HepG2 (cell line): ENCODE data around the gene ZBTB21. TPM values are rescaled to one million over a fixed set of nuclear protein-coding genes. Genes with fewer than 3 reads are reported as not detected.
A peak's percentile ranks its signal among the peaks of the same experiment; 100 is the strongest.

ENCODE experiments used
- ATAC-seq: fragments of 200-7000 bp; cut with Tn5 transposase; 3 replicates; pipeline ENCODE4 v1.9.1; 2020; ENCODE audit warnings: mild to moderate bottlenecking, moderate library complexity
- BruUV-seq: library from RNA; stranded (reverse); fragments of 400-500 nt; replicated peaks from 2 replicates; lab custom pipeline; 2021; lab: Mats Ljungman, UMichigan
- CTCF ChIA-PET: fragments of 300-600 bp; formaldehyde crosslinking; extraction: SDS; loops from one replicate; lab custom pipeline; 2021; ENCODE audit warnings: low total read pairs, inconsistent platforms, low intra/inter-chr PET ratio; lab: Yijun Ruan, JAX
- POLR2A ChIA-PET: fragments of 350-600 bp; sonication (Branson Sonifier 250); formaldehyde crosslinking; loops from one replicate; lab custom pipeline; 2020; ENCODE audit warnings: antibody characterized with exemption, inconsistent platforms; lab: Yijun Ruan, JAX
- DNase-seq: peaks from one replicate; pipeline ENCODE4 v3.0.0-alpha.2; 2015; ENCODE audit warnings: low spot score
- FAIRE-seq: peaks from 3 replicates; lab custom pipeline; 2011; peaks lifted over from hg19 to GRCh38; lab: Jason Lieb, UNC
- H2AFZ ChIP-seq: one replicate; pipeline ENCODE4 v1.6.1; 2011; ENCODE audit warnings: low read length, inconsistent platforms
- H3K27ac ChIP-seq: fragments of 300-600 bp; 3 replicates; pipeline ENCODE4 v1.8.0; 2011; ENCODE audit warnings: mixed run types, mild to moderate bottlenecking, mixed read lengths, low read length, inconsistent platforms; ENCODE audit not compliant: insufficient read depth; ENCODE audit errors: extremely low read length
- H3K27me3 ChIP-seq, 2 experiments: fragments of 200-600 bp in 1 of 2; 2 replicates in 1 of 2; 3 replicates in 1 of 2; pipeline versions ENCODE4 v1.6.0 to v1.8.0; 2011; ENCODE audit warnings: low read length in 2 of 2, mild to moderate bottlenecking in 2 of 2, moderate library complexity in 2 of 2, inconsistent platforms in 1 of 2; ENCODE audit not compliant: insufficient read depth in 2 of 2, control insufficient read depth in 1 of 2
- H3K36me3 ChIP-seq, 2 experiments: fragments of 200-600 bp in 1 of 2; replicated peaks in 1 of 2; 2 replicates in 1 of 2; 3 replicates in 1 of 2; pipeline versions ENCODE4 v1.5.1 to v1.8.0; 2011; ENCODE audit warnings: low read length in 2 of 2, inconsistent platforms in 1 of 2; ENCODE audit not compliant: insufficient read depth in 2 of 2, control insufficient read depth in 1 of 2
- H3K4me1 ChIP-seq: 2 replicates; pipeline ENCODE4 v1.5.1; 2012; ENCODE audit warnings: low read length, inconsistent platforms; ENCODE audit not compliant: insufficient read depth
- H3K4me2 ChIP-seq: 2 replicates; pipeline ENCODE4 v1.6.0; 2011; ENCODE audit warnings: low read depth, low read length, inconsistent platforms
- H3K4me3 ChIP-seq, 3 experiments: fragments of 200-600 bp in 1 of 3; sonication (generic), shearing (Covaris generic) in 1 of 3; replicated peaks in 1 of 3; 2 replicates each; pipeline ENCODE4 v1.5.1; 2011 to 2016; ENCODE audit warnings: low read length in 3 of 3, inconsistent platforms in 2 of 3, low read depth in 2 of 3, mild to moderate bottlenecking in 2 of 3, control low read depth in 1 of 3, mixed read lengths in 1 of 3; ENCODE audit not compliant: insufficient read depth in 1 of 3
- H3K79me2 ChIP-seq: one replicate; pipeline ENCODE4 v1.6.1; 2011; ENCODE audit warnings: low read length, inconsistent platforms; ENCODE audit not compliant: insufficient read depth
- H3K9ac ChIP-seq: 2 replicates; pipeline ENCODE4 v1.6.0; 2011; ENCODE audit warnings: mild to moderate bottlenecking, low read depth, low read length, inconsistent platforms; ENCODE audit not compliant: insufficient read depth
- H3K9me3 ChIP-seq: 2 replicates; pipeline ENCODE4 v1.5.1; 2012; ENCODE audit warnings: mild to moderate bottlenecking, low read length
- H4K20me1 ChIP-seq: 2 replicates; pipeline ENCODE4 v1.6.0; 2011; ENCODE audit warnings: inconsistent platforms, mild to moderate bottlenecking, low read length, moderate library complexity; ENCODE audit not compliant: insufficient read depth
- CSRNP2 ChIP-seq: sonication (generic); formaldehyde crosslinking; conservative IDR thresholded peaks from 2 replicates; pipeline ENCODE4 v1.8.0; 2022; ENCODE audit warnings: low read depth, missing genetic modification reagents
- EP300 ChIP-seq, 3 experiments: sonication (generic) in 1 of 3; formaldehyde crosslinking in 1 of 3; IDR thresholded peaks; 2 replicates each; pipeline versions ENCODE4 v1.5.1 to v1.6.1; 2011 to 2020; ENCODE audit warnings: low read depth in 2 of 3, low read length in 2 of 3, borderline replicate concordance in 1 of 3, improper control_type of control experiment in 1 of 3, mild to moderate bottlenecking in 1 of 3, missing genetic modification reagents in 1 of 3, moderate library complexity in 1 of 3
- FOXK2 ChIP-seq: fragments of 450-650 bp; IDR thresholded peaks from 2 replicates; pipeline ENCODE4 v1.6.1; 2016
- NFE2L2 ChIP-seq: fragments of 150-350 bp; IDR thresholded peaks from 2 replicates; pipeline ENCODE4 v1.6.1; 2014; ENCODE audit warnings: low read length
- TAF1 ChIP-seq: sonication (generic); formaldehyde crosslinking; IDR thresholded peaks from 2 replicates; pipeline ENCODE4 v1.4.0; 2020; ENCODE audit warnings: missing genetic modification reagents
- TGIF2 ChIP-seq: IDR thresholded peaks from 2 replicates; pipeline ENCODE4 v1.6.1; 2016; ENCODE audit warnings: control low read depth, missing compliant biosample characterization
- XBP1 ChIP-seq: sonication (generic); formaldehyde crosslinking; IDR thresholded peaks from 2 replicates; pipeline ENCODE4 v1.5.0; 2020; ENCODE audit warnings: missing genetic modification reagents
- ZHX2 ChIP-seq, 2 experiments: sonication (generic) in 1 of 2; formaldehyde crosslinking in 1 of 2; IDR thresholded peaks; 2 replicates each; pipeline versions ENCODE4 v1.6.1 to v1.9.0; 2014 to 2022; ENCODE audit warnings: antibody characterized with exemption in 1 of 2, borderline replicate concordance in 1 of 2, inconsistent platforms in 1 of 2, low read depth in 1 of 2, missing genetic modification reagents in 1 of 2
- ZKSCAN1 ChIP-seq: fragments of 150-350 bp; IDR thresholded peaks from 2 replicates; pipeline ENCODE4 v1.6.1; 2014; ENCODE audit warnings: low read length
- ZNF232 ChIP-seq: sonication (generic); formaldehyde crosslinking; IDR thresholded peaks from 2 replicates; pipeline ENCODE4 v1.4.0; 2020; ENCODE audit warnings: missing genetic modification reagents, borderline replicate concordance
- ZNF331 ChIP-seq: sonication (generic); formaldehyde crosslinking; IDR thresholded peaks from 2 replicates; pipeline ENCODE4 v1.4.0; 2020; ENCODE audit warnings: missing genetic modification reagents
- ZNF589 ChIP-seq: sonication (generic); formaldehyde crosslinking; conservative IDR thresholded peaks from 2 replicates; pipeline ENCODE4 v1.8.0; 2022; ENCODE audit warnings: mild to moderate bottlenecking, moderate library complexity, missing genetic modification reagents
- ZNF724P ChIP-seq: sonication (generic); formaldehyde crosslinking; IDR thresholded peaks from 2 replicates; pipeline ENCODE4 v1.8.0; 2022; ENCODE audit warnings: missing genetic modification reagents, borderline replicate concordance
- ZNF761 ChIP-seq: sonication (generic); formaldehyde crosslinking; conservative IDR thresholded peaks from 2 replicates; pipeline ENCODE4 v1.4.0; 2020; ENCODE audit warnings: mild to moderate bottlenecking, missing genetic modification reagents
- ZNF784 ChIP-seq: sonication (generic); formaldehyde crosslinking; IDR thresholded peaks from 2 replicates; pipeline ENCODE4 v1.5.1; 2020; ENCODE audit warnings: missing genetic modification reagents, mild to moderate bottlenecking, borderline replicate concordance
- WGBS: methylation state at CpG from one replicate; pipeline ENCODE4 v1.1.6; 2017; ENCODE audit warnings: low lambda C conversion rate; 5-methylcytosine and 5-hydroxymethylcytosine counted together
- in situ Hi-C: cut with HindIII; loops from 2 replicates; pipeline ENCODE4 v1.10.0; 2017; ENCODE audit warnings: low pct_unique_long_range_greater_than_20kb; ENCODE audit not compliant: extremely low pct_ligation_motif_present
- intact Hi-C: fragments of 100-400 bp; cut with micrococcal nuclease; formaldehyde crosslinking; loops from one replicate; pipeline ENCODE4 v1.10.0; 2022; ENCODE audit not compliant: unreplicated experiment
- polyA plus RNA-seq, 8 experiments: library from polyadenylated mRNA; depleted of rRNA in 3 of 8; stranded (reverse) in 7 of 8; unstranded in 1 of 8; fragments of >200 nt; fragmentation: Illumina TruSeq in 4 of 8; extraction: Trizol in 4 of 8; gene quantifications; 2 replicates each; pipeline versions ENCODE4 v1.2.1 to v1.2.3, GENCODE V29; 2011 to 2016; ENCODE audit warnings: low read depth in 4 of 8, missing spikeins in 1 of 8, mixed read lengths in 1 of 8; ENCODE audit not compliant: insufficient read depth in 1 of 8
- total RNA-seq, 5 experiments: library from RNA; depleted of rRNA; stranded (reverse); fragments of >200 nt; fragmentation: Illumina TruSeq; extraction: Trizol; gene quantifications; 2 replicates each; pipeline ENCODE4 v1.2.3, GENCODE V29; 2016; ENCODE audit warnings: low read depth in 1 of 5

Gene ZBTB21
- total and polyA plus RNA-seq, 2 of the 13 experiments (the other 11 are each of a cell fraction or from before 2014, with no cell fraction given), result 4.5 to 6.1 TPM

- in situ Hi-C loops, result loop anchor here (10.0 kb wide), 1 partner anchor 156 kb away; no protein-coding TSS in a partner anchor
- peak overlapping the region in 2 of 3 experiments; percentile 14 to 61; a peak in 2 of 6 replicates for H3K4me3 ChIP-seq
- POLR2A ChIA-PET, result no interaction called here
- DNase-seq, result no peak
- H3K36me3 ChIP-seq, result no peaks in the 10 kb centered on the region
- H4K20me1 ChIP-seq, result no peaks in the 10 kb centered on the region
- FAIRE-seq, result no peak
- no peaks in the 10 kb centered on the region for H3K79me2 ChIP-seq
- H3K4me1 ChIP-seq, result peaks cover 73% of the 10 kb centered on the region
- H3K9ac ChIP-seq, result no peak overlapping the region
- H3K27me3 ChIP-seq, result peaks cover 2 to 23% of the 10 kb centered on the region in 2 experiments; a peak in 3 of 5 replicates
- no peak overlapping the region for H2AFZ ChIP-seq
- H3K27ac ChIP-seq, result no peak overlapping the region
- CTCF ChIA-PET, result no interaction called here
- no peaks in the 10 kb centered on the region for H3K9me3 ChIP-seq
- H3K4me2 ChIP-seq, result peak overlapping the region; percentile 83
- ATAC-seq, result no peak; the same call in 2 of the 3 replicates
- intact Hi-C loops, result loop anchor here (2.0 kb wide), 1 partner anchor 80 kb away; the partner anchor contains the start of gene PRDM15
- 0% methylated on average over 2 of the region's 16 CpGs for WGBS
- no TSS peak for BruUV-seq
- TF ChIP-seq TAF1 (CRISPR knock-in tag), result 0 out of 2 replicates have a peak, but pooled peaks have one; percentile 16
- TF ChIP-seq TGIF2 (CRISPR knock-in tag), result no peak
- TF ChIP-seq ZHX2 (IDR thresholded peaks at IDR 0.05; ENCODE audit: low read depth), result no peak
- no peak for TF ChIP-seq ZHX2 (CRISPR knock-in tag; IDR thresholded peaks at IDR 0.05; ENCODE audit: borderline replicate concordance)
- TF ChIP-seq FOXK2, result no peak
- peak in 1 of 2 experiments; percentile 38; a peak in 1 of 4 replicates for TF ChIP-seq EP300 (IDR thresholded peaks at IDR 0.05; ENCODE audit: low read depth in 2 of 2, low read length in 2 of 2)
- no peak for TF ChIP-seq EP300 (CRISPR knock-in tag; IDR thresholded peaks at IDR 0.05; ENCODE audit: borderline replicate concordance)
- no peak for TF ChIP-seq ZNF589 (CRISPR knock-in tag)
- TF ChIP-seq ZNF761 (CRISPR knock-in tag), result no peak
- no peak for TF ChIP-seq CSRNP2 (CRISPR knock-in tag)
- TF ChIP-seq ZNF331, result no peak
- peak; percentile 8; the same call in 1 of the 2 replicates for TF ChIP-seq ZNF784 (CRISPR knock-in tag)
- no peak for TF ChIP-seq ZKSCAN1
- TF ChIP-seq ZNF724P, result no peak
- TF ChIP-seq NFE2L2, result 0 out of 2 replicates have a peak, but pooled peaks have one; percentile 7
- TF ChIP-seq XBP1 (CRISPR knock-in tag), result no peak
- TF ChIP-seq ZNF232 (CRISPR knock-in tag), result no peak
Measured at GRCh38 chr21:41958886-41959563, 51.1 kb downstream of the ZBTB21 start.
